ELR (cell line): Measurements from ENCODE around the gene CDC42SE2.

Experiments used
- DNase-seq: peaks from one replicate; pipeline ENCODE4 v3.0.0-alpha.2; 2015; ENCODE audit warnings: low read depth

CDC42SE2 gene

DNA sequence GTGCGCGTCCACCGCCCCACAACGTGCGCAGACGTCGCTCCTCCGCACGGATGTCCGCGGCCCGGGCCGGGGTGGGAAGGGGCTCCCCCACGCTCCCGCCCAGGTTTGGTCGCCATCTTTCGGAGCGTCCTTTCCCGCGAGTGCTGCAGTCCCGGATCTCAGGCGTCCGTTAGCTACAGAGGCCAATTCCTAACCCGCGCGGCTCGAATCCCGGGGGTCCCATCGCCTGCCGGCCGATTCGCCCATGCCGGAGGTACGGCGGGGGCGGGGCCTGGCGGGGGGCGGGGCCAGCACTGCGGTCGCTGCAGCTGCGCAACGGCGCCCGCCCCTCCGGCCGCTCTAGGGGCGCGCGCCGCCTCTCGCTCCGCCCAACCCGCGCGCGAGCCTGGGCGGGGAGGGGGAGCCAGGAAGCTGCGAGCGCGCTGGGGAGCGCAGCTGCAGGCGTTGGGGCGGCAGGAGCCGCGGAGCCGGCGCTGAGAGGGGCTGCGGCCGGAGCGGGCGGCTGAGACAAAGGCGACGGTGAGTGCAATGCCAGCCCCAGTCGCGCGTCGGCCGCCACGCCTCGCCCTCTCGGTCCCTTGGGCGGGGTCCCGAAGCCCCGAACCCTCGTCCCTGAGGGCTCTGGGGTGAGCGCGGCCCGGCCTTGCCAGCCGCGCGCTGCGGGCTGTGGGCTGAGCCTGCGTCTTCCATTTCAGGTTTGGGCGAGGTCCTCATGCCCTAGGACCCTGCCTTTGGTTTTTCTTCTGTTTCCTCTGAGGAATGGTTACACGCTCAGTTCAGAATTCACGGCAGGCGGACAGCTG is at the start of gene CDC42SE2:
Gene CDC42SE2 (plus strand): TSS at position 406 of the 803 bp plus-strand sequence. CDS start 95,441 bp downstream, outside the sequence.
- peak; percentile 90 for DNase-seq

DNA sequence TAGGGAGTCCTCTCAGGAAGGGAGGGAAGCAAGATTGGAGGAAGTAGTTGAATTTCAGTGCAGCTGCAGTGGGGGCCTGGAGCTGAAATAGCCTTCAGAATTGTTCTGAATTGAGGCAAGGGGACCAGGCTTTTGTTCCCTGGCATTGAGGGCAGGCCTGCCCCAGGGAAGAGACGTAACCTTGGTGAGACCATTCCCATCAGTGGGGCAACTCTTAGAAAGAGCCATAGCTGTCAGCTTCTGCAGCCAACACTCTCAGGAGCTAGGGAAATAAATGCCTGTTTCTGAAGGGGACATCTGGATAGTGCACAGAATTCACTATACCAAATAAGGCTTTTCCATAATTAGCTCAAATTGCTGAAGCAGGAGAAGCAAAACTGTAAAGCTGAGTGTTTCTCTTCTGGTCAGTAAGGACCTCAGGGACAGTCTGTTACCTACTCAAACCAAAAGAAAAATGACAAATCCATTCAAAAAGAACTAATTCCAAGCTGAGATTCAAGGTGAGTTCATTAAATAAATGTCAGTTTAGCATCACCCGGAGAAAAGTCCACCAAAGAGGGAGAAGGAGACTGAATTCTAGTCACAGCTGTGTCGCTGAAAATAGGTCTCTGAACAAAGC is 49.1 kb upstream of the CDC42SE2 start:
- DNase-seq, result no peak

DNA sequence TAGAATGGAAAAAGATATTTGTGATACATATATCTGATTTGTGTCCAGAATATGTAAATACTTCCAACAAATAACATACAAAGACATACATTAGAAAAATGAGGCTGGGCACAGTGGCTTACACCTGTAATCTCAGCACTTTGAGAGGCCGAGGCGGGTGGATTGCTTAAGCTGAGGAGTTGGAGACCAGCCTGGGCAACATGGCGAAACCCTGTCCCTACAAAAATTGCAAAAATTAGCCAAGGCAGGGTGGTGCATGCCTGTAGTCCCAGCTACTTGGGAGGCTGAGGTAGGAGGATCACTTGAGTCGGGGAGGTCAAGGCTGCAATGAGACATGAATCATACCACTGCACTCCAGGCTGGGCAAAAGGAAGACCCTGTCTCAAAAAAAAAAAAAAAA is 46.1 kb upstream of the CDC42SE2 start:
- DNase-seq, result no peak

GRCh38 chr5:131218392-131218791 is 45.5 kb upstream of the CDC42SE2 start:
- DNase-seq, result peak; percentile 83

DNA sequence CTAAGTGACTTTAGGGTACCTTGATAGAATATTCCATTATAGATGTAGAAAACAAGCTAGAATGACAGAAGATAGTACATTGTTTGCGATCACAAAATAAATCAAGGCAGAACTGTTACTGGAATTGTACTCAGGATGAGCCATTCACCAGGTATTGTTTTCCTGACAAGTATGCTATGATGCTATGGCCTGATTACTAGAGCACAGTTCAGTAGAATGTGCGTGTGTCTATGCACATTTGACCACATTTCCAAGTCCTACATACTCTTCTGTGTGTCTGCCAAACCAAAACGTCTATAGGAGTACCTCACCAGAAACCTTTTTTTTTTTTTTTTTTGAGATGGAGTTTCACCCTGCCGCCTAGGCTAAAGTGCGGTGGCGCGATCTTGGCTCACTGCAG is 43.3 kb upstream of the CDC42SE2 start:
- no peak for DNase-seq

GRCh38 chr5:131221008-131221703 is 42.7 kb upstream of the CDC42SE2 start:
- DNase-seq, result no peak

DNA sequence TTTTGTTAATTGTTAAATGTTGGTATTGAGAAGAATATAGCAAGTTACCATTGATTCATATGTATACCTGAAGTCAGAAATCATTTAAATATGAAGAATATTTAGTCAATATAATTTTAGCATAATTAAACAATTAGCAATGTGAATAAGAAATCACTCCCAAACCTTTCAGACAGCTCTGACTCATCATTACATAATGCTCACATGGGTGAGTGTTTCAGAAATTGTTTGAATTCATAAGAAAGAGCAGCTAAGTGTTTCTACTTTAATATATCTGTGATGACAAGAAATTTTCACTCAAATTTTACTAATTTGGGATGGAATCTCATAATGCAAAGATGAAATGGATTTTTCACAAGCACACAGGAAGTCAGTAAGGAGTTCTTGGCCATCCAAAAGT is 42.0 kb upstream of the CDC42SE2 start:
- DNase-seq, result peak; percentile 64

GRCh38 chr5:131222731-131223130 is 41.1 kb upstream of the CDC42SE2 start:
- no peak for DNase-seq

DNA sequence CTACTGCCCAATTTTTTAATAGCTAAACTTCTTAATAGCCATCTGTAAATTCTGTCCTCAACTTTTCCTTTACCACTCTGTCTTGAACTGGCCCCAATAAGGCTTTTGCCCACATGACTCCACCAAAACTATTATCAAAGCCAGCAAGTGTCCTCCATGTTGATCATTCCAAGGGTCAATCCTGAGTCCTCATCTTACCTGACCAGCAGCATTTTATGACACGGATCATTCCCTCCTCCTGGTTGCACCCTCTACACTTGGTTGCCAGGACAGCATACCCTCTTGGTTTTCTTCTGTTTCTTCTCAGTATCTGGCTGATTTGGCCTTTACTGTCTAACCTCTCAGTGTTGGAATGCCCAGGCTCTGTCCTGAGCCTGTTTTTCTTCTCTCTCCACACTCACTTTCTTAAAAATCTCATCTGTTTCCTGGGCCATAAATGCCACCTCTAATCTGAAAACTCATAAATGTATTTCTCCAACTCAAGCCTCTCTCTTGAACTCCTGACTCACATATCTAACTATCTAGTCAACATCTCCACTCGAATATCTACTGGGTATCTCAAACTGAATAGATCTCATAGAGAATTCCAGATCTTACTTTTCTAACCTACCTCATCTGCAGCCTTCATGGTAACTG is 40.0 kb upstream of the CDC42SE2 start:
- DNase-seq, result no peak

DNA sequence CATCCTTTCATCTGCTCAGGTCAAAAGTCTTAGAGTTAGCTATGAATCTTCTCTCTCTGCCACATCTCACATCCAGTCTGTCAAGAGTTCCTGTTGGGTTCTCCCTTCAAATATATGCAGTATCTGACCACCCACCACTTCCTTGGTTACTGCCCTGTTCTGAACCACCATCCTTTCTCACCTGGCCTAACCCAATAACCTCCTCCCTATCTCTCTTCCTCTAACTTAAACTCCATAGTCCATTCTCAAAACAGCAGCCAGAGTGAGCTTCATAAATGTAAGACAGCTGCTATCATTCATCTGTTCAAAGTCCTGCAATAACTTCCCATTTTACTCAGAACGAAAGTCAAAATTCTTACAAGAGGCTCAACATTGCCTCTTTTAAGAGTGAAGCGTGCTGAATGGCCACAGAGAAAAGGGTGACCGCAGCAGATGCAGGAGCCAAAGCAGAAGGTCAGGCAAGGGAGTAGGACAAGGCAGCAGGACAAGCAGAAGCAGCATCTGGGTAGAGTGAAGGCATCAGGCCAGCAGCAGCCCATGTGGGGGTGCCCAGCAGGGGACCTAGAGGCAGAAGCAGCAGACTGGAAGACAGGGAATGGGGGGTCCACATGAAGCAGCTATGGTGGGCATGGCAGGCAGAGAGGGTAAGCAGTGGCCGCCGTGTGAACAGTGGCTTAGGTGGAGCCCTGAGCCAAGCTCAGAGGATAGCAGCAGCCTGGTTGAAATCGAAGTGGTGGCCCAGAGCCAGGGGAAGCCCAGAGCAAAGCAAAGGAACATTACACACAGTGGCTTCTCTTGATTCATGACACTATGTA is 39.3 kb upstream of the CDC42SE2 start:
- no peak for DNase-seq

- no peak for DNase-seq
These were observed 38.4 kb upstream of the CDC42SE2 start for GRCh38 chr5:131225282-131225974.

DNA sequence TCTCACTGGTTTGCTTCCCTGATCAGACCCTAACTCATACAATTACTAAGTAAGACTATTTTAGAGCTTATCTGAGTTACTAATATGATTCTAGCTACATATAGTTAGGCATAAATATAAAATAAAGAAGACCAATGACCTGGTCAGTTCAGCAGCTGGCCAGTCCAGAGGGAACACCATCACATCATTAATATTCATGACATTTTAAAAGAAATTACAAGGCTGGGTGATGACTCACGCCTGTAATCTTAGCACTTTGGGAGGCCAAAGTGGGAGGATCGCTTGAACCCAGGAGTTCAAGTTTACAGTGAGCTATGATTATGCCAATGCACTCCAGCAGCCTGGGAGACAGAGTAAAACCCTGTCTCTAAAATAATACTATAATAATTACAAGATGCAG is 37.0 kb upstream of the CDC42SE2 start:
- no peak for DNase-seq

DNA sequence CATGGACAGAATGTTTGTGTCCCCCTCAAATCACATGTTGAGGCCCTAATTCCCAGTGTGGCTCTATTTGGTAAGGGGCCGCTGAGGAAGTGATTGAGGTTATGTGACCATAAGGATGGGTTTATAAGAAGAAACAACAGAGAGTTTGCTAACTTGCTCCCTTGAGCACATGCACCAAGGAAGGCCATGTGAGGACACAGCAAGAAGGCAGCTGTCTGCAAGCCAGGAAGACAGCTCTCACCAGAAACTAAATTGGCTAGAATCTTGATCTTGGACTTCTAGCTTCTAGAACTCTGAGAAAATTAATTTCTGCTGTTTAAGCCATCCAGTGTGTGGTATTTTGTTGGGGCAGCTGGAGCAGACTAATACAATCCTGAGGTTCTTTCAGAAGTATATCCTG is 35.2 kb upstream of the CDC42SE2 start:
- no peak for DNase-seq

DNA sequence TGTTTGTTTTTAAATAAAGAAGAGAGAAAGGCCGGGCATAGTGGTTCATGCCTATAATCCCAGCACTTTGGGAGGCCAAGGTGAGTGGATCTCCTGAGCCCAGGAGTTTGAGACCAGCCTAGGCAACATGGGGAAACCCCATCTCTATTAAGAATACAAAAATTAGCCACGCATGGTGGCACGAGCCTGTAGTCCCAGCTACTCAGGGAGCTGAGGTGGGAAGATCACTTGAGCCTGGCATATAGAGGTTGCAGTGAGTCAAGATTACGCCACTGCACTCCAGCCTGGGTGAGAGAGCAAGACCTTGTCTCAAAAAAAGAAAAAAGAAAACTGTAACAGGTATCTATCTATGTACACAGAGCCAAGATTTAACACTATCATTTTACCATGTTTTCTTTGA is 34.2 kb upstream of the CDC42SE2 start:
- no peak for DNase-seq

- peak; percentile 15 for DNase-seq
These were observed 33.4 kb upstream of the CDC42SE2 start for GRCh38 chr5:131230406-131230805.

DNA sequence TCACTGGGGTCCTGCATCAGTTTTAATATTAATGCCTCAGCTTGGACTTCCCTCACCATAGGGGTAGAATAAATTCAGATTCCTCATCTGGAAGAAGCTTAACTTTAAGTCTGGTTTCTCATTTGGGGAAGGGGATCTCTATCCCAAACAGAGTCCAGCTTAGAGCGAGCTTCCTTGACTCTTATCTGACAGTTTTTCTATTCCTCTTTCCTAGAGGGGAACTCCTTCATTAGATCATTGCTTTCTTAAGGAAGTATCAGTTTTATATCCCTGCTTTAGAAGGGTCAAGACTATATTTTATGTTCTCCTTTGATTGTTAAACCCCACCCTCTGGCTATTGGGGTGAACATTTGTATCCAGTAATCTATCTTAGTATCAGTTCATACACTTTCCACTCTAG is 24.2 kb upstream of the CDC42SE2 start:
- no peak for DNase-seq

DNA sequence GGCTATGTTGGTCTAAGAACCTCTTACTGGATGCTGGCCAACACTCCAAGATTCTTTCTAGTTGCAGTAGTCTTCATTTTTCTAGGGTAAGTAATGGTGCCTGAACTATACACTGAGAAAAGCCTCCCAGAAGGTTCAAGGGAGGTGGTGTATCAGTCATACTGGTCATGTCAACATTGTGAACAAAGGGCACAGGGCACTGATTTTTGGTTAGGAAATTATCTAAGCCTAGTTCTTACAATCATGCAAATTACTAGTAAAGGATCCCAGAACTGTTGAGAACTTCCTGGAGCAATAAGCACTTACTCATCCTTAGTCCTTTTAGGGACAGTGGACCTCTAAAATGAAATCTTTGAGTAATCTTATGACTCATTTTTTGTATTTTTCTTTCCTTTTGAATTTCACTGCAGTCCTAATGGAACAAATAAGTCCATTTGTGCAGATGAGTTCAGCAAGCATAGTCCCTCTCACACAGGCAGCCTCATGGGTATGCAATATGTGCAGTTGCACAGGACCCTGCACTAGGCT is 21.1 kb upstream of the CDC42SE2 start:
- peak; percentile 95 for DNase-seq

DNA sequence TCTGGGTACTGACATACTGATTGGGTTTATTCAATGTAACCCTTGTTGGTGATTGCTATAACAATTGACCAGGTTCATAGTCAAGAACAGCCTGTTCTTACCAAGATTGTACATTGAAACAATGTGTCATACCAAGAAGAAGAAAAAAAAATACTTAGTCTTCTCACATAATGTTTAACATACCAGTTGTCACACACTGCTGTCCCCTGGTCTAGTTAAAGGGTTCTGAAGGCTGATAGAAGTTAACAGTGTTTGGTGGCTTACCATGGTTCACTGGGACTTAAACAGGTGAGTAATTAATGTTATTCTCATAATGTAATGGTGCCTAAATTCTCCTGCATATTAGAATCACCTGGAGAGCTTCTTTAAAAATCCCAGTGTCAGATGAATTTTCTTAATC is 18.5 kb upstream of the CDC42SE2 start:
- DNase-seq, result no peak

GRCh38 chr5:131245948-131246347 is 17.9 kb upstream of the CDC42SE2 start:
- no peak for DNase-seq

DNA sequence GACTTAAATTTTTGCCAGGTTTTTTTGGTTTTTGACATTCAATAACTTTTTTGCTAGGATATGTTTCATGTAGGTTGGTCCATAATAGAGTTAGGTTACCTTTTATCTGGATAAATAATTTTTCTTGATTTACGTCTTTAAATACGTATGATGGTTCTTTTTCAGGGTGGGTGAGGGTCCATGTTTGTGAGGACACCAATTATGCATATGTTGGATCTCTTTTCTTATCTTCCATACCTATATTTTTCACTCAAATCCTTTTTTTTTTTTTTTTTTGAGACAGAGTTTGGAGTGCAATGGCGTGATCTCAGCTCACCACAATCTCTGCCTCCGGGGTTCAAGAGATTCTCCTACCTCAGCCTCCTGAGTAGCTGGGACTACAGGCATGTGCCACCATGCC is 17.3 kb upstream of the CDC42SE2 start:
- DNase-seq, result no peak
